SW480 (cell line): Measurements from ENCODE around the gene CELF1.
A peak's percentile ranks its signal among the peaks of the same experiment; 100 is the strongest.
"Not testable (repeated sequence)": the region's sequence is repeated elsewhere in the genome, so short reads cannot be mapped to it uniquely, and the experiment has no call there.

Experiments used
- DNase-seq: peaks from one replicate; pipeline ENCODE4 v3.0.0-alpha.2; 2016; ENCODE audit warnings: low spot score

Gene CELF1

DNA sequence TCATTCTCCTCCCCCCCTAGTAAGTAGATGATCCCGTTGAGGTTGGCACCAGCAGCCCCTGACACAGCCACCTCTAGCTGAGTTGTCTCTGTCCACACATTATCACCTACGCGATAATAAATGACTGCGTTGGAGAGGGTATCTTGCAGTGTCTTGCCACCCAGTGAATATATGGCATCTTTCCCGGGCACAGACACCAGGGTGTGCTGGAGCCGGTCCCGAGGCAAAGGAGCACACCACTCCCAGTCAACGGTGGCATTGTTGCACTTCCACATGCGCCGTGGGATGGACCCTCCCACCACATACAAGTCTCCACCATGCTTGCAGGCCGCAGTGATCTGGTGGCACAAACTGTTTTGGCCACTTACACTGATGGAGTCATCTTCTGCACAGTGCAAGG is 20.4 kb upstream of the CELF1 start:
- DNase-seq, result no peak

DNA sequence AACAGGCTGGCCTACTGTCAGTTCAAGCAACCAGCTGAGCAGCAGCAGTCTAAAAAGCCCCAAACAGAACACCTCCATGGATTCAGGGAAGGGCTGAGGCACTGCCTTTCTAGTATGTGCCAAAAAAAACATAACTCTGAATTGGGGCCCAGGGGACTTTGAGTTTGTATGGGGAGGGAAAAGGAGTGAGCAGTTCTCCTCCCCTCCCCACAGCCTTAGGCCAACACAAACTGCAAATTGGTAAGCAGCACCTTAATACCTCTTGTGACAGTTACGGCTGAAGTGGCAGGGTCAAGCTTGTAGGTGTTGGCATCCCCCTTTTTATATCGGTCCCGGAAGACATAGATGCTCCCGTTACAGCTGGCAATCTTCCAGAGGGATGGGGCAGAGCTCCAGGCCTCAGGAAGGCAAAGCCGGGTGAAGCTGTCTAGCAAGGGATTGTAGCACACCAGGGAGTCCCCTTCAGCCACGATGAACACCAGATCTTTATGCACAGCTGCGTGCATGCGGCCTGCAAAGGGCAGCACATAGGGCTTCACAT is 19.9 kb upstream of the CELF1 start:
- DNase-seq, result no peak

DNA sequence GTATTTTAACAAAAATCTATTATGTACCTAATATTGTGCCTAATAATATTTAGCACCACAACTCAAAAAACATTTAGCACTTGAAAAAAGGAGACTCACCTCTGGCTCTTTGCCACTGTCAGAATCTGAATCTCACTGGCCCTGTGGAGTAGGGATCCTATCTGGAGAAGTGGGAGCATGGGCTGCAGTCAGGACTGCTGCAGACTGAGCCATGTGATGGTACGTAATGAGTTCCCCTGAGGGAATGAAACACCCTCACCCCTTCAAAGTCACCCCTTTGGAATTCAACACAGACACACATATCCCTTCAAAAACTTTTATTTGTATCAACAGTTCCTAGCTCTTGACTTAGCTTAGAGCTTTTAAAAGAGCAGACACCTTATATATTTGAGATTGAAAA is 19.0 kb upstream of the CELF1 start:
- DNase-seq, result no peak

DNA sequence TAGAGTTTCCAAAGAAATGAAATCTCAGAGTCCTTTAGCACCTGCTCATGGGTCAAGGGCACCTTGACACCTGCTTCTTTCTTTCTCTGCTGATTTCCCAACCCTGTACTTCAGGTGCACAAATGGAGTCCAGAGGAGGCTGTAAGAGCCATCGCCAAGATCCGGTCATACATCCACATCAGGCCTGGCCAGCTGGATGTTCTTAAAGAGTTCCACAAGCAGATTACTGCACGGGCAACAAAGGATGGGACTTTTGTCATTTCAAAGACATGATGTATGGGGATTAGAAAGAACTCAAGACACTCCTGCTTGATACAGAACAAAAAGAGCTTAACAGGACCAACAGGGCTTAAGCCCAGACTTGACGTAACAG is 18.4 kb upstream of the CELF1 start:
- DNase-seq, result no peak

DNA sequence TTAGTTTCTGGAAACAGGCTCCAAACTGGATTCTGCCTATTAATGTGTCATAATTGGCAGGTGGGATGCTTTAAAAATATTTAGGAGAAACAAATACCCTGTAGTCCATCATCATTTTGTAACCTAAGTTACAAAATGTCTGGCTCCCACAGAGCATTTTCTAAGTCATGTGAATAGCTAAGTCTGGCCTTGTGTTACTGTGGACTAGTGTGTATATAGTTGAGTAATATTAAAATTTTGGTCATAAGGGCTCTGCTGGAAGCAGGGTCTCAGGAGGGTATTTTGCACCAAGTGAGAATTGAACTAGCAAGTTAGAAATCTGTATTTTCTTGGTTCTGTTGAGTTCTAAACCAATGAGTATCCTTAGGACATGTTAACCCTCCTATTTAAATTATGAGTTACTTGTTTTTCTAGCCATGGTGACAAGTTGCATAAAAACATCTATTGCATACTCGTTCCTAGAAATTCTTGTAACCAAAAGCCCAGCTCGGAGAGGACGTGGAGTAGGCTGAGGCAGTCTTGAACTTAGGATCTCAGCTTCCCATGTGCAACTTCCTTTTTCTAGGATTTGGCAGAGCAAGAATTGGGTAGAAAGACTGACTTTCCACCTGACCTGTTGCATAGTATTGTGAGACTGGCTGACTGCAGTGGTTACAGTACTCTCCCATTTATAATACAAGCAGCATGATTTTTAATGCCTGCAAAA is 17.9 kb upstream of the CELF1 start:
- no peak for DNase-seq

DNA sequence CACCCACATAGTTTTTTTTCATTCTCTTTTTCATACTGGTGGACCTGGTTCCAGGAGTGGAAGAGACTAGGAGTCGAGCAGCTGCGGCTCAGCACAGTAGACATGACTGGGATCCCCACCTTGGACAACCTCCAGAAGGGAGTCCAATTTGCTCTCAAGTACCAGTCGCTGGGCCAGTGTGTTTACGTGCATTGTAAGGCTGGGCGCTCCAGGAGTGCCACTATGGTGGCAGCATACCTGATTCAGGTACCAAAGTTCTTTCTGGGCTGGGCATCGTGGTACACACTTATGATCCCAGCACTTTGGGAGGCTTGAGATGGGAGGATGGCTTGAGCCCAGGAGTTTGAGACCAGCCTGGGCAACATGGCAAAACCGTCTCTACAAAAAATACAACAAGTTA is 16.7 kb upstream of the CELF1 start:
- no peak for DNase-seq

- peak; percentile 29 for DNase-seq
Observed at GRCh38 chr11:47566149-47566698, 13.3 kb upstream of the CELF1 start.

- peak; percentile 73 for DNase-seq
Observed at GRCh38 chr11:47565340-47566148, 12.6 kb upstream of the CELF1 start, which contains the start of gene PTPMT1. Gene PTPMT1, plus strand, starts transcription at chr11:47565599. Its CDS starts 24 bp downstream, at chr11:47565623.

DNA sequence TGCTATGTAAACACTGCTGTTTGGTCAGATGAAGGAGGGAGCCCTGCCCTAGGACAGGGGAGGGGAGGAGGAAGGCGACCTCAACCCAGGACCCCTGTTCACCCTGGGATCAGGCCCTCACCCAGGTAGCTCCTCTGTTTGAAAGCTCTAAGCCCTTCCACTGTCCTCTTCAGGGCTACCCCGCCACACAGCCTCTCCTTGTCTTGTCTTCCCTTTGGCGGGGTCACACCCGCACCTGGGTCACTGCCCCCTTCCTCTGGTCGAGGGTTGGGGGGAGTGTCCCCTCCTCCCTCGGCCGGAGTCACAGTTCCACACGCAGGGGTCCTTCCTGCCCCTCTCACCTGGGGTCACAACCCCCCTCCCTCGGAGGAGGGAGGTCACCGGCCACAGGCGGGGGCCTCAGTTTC is 12.0 kb upstream of the CELF1 start:
- DNase-seq, result no peak

DNA sequence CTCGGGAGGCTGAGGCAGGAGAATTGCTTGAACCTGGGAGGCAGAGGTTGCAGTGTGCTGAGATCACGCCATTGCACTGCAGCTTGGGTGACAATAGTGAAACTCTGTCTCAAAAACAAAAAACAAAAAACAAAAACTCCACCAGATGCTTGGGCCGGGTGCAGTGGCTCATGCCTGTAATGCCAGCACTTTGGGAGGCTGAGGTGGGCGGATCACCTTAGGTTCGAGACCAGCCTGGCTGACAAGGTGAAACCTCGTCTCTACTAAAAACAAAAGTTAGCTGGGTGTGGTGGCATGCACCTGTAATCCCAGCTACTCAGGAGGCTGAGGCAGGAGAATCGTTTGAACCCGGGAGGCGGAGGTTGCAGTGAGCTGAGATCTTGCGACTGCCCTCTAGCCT is 11.4 kb upstream of the CELF1 start:
- DNase-seq, result not testable (repeated sequence)

GRCh38 chr11:47562393-47562792 is 9.5 kb upstream of the CELF1 start:
- not testable (repeated sequence) for DNase-seq

DNA sequence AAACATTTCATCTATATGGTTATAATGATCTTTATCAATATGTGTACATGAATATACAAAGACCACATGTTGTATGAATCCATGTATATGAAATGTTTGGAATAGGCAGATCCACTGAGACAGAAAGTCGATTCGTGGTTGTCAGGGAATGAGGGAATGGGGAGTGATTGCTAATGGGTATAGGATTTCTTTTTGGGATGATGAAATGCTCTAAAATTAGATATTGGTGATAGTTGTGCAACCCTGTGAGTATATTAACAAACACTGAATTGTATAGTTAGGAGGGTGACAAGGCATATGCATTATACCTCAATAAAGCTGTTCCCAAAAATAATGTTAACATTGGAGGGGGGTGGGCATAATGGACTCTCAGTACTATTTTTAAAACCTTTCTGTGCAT is 7.5 kb upstream of the CELF1 start:
- no peak for DNase-seq

GRCh38 chr11:47558695-47559094 is 5.8 kb upstream of the CELF1 start:
- no peak for DNase-seq

- not testable (repeated sequence) for DNase-seq
Observed at GRCh38 chr11:47557004-47557403, 4.1 kb upstream of the CELF1 start.

DNA sequence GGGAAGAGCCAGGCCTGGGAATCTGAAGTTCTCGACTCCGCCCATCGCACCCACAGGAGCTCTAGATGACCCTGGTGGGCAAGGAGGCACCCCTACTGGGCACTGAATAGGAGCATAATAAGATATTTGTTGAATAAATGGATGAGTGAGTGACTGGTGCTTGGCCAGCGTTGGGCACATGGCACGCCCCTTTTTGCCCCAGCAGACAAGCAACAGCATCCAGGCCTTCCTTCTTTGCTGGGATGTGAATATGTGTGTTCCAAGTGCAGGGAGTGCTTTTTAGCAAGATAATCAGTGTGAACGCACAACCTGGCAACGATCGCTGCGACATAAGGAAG is 443 bp upstream of the CELF1 start:
- no peak for DNase-seq

DNA sequence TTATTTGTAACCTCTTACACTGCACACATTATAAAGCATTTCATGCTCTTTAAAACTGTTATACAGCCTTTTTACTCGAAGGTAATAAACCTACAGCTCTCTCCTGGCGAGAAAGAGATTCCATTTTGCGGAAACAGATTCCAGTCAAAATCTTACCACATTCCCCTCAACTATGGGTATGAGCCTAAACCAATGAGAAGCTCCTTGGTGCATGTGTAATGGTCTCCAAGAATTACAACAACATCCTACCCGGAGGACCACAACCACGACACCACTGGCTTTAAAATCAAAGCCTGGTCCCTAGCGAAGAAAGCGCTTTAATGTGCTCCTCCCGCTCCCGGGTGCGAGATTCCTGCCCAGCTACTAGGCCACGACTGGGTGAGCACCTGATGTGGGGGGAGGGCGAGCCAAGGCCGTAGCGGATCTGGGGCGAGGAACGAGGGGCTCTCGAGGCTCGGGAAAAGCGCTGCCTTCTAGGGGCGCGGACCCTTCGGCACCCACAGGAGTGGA is 821 bp downstream of the CELF1 start:
- peak; percentile 30 for DNase-seq

DNA sequence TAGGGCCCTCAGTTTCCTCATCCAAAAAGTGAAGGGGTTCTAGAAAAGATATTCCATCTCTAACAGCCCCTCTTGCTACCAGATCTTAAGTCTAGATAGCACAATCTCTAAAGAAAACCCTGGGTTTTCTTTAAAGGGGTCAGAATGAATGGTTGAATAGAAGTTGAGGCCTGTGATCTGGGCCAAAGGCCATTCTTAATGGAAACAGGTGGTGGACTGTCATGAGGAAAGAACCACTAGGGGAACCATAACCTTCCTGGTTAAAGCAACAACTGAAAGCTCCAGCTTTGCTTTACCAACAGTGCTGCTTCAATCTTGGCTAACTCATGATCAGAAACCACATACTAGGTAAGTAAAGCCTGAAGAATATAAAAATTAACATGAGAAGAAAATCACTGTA is 1.8 kb downstream of the CELF1 start:
- DNase-seq, result peak; percentile 49

GRCh38 chr11:47550288-47551047 is 2.5 kb downstream of the CELF1 start:
- DNase-seq, result no peak

- not testable (repeated sequence) for DNase-seq
Observed at GRCh38 chr11:47546274-47546673, 6.7 kb downstream of the CELF1 start.

DNA sequence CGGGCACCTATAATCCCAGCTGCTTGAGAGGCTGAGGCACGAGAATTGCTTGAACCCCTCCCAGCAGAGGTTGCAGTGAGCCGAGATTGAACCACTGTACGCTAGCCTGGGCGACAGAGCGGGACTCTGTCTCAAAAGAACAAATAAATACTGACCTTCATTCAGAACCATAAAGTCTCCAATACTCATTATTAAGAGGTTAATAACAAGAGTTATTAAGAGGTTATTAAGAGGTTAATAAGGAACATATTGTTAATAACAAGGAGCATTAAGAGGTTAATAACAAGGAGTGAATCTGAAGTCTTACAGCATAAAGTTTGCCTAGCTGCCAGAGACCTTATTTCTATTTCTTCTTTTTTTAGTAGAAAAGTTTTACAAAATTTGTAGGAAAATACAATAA is 7.6 kb downstream of the CELF1 start:
- DNase-seq, result no peak

- DNase-seq, result no peak
Observed at GRCh38 chr11:47541070-47541469, 11.9 kb downstream of the CELF1 start.

DNA sequence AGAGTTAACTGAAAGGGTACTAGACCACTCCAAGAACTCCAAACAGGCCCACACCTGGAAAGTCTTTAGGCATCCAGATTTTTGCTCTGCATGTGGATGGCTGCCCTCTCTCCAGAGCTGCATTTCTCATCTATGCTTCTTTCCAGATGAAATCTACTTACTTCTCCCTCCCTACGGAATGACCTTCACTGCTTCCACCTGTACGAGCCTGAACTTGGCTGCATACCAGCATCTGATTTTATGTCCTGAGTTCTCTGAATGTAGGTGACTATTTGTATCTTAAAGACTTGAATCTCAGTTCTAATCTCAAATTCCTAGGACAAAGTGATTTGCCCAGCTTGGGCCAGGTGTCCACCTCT is 13.3 kb downstream of the CELF1 start:
- DNase-seq, result no peak
